ENCODE data around the gene TNFAIP3. TPM values are rescaled to one million over a fixed set of nuclear protein-coding genes. Genes with fewer than 3 reads are reported as not detected.

Gene TNFAIP3
- total and polyA plus RNA-seq, 2 of the 4 experiments (the other 2 are of a cell fraction) = 5.0 to 14.2 TPM

DNA sequence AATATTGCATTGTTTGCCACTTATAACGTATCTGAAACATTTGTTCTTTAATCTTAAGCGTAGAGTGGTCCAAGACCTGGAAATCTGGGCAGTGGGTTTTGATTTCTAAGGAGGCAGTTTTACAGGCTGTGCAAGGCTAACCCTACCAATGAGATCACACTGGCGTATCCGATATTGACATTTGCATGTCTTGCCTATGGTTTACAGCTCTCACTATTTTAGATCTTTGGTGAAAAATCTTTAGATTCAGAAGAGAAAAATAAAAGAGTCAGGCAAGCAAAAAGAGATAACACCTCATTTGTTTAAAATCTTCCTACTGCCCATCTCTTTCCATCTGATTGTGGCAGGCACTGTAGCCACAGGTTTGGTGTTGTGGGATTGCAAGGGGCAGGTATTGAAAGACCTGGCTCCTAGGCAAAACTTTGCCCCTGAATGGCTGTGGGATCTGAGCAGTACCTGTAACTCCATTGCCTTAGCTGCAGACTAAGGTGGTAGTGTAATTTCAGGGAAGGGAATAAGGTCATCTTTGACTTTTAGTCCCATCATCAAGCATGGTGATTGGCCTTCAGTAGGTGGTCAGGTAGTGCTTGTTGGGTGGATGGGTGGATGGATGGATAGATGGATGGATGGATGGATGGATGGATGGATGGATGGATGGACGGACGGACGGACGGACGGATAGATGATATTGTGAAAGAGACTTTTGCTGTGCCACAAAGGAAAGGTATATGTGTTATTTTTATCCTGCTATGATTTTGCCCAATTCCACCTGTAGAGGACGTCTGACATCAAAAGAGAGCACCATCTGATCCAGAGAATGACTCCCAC lies 1.9 kb downstream of the TNFAIP3 start:
- Histone ChIP-seq H2AK9ac (replicated peaks; ENCODE audit: low read depth, low read length, poor library complexity) (no peak overlapping the region), H4K91ac (ENCODE audit: insufficient read depth, low read depth, low read length) (no peak overlapping the region), H3K23ac (ENCODE audit: low read depth, low read length) (0 out of 2 replicates have a peak overlapping the region, but pooled peaks have one; percentile 5), H2AK5ac (ENCODE audit: low read depth, low read length) (peak overlapping the region; percentile 23; the same call in 1 of the 2 replicates), H3K18ac (ENCODE audit: low read depth, low read length) (peak overlapping the region; percentile 54; the same call in 1 of the 2 replicates), H2AFZ (replicated peaks; ENCODE audit: low read length, poor library complexity) (no peak overlapping the region), H3K36me3 (ENCODE audit: control insufficient read depth, insufficient read depth, low read length) (peaks cover 4% of the 10 kb centered on the region; the same call in 1 of the 2 replicates), H2BK20ac (ENCODE audit: low read depth, low read length) (no peak overlapping the region), H3K79me1 (ENCODE audit: low read depth in 1 of 2, low read length in 2 of 2) (peaks cover 6 to 43% of the 10 kb centered on the region in 2 experiments; a peak in 3 of 4 replicates), H3K27ac (ENCODE audit: insufficient read depth, low read length) (no peak overlapping the region), H3K4me1 (ENCODE audit: control insufficient read depth, insufficient read depth, low read length) (peaks cover 14% of the 10 kb centered on the region), H3K9ac (ENCODE audit: low read depth, low read length) (peak overlapping the region; percentile 6; the same call in 1 of the 2 replicates), H3K9me3 (ENCODE audit: control insufficient read depth, insufficient read depth, low read length) (no peaks in the 10 kb centered on the region), H3K14ac (replicated peaks; ENCODE audit: low read depth, low read length) (no peak overlapping the region), H4K8ac (ENCODE audit: low read depth in 2 of 2, low read length in 2 of 2) (no peak overlapping the region), H4K20me1 (ENCODE audit: insufficient read depth, low read length) (0 out of 2 replicates have a peak, but pooled peaks cover 6% of the 10 kb centered on the region), H4K5ac (ENCODE audit: low read depth, low read length) (no peak overlapping the region; the same call in 1 of the 2 replicates), H2BK5ac (ENCODE audit: low read depth, low read length, poor library complexity, severe bottlenecking) (no peak overlapping the region), H3K4ac (ENCODE audit: low read depth, low read length) (no peak overlapping the region), H3K27me3 (ENCODE audit: control insufficient read depth, insufficient read depth, low read length) (no peaks in the 10 kb centered on the region), H3K9me1 (ENCODE audit: insufficient read depth, low read length) (0 out of 2 replicates have a peak, but pooled peaks cover 5% of the 10 kb centered on the region), H3K4me2 (ENCODE audit: low read depth, low read length) (peak overlapping the region; percentile 94), H3K56ac (ENCODE audit: extremely low read depth, insufficient read depth, low read length) (no peak overlapping the region), H2BK120ac (ENCODE audit: low read depth, low read length) (no peak overlapping the region), H3K4me3 (ENCODE audit: insufficient read depth, low read depth, low read length) (peak overlapping the region; percentile 88), H2BK15ac (ENCODE audit: low read depth, low read length) (no peak overlapping the region)
- POLR2A ChIA-PET (ENCODE audit: unreplicated experiment) = no interaction called here
- BruUV-seq (replicated peaks) = TSS peak; percentile 46
- dilution Hi-C loops (cut with HindIII; ENCODE audit: low sequenced_read_pairs, unreplicated experiment) = no loop called here
- no peak for ATAC-seq (ENCODE audit: low read depth)
- in situ Hi-C loops (cut with MboI; ENCODE audit: low sequenced_read_pairs) = loop anchor here (5.0 to 10.0 kb wide), 2 partner anchors 162 to 236 kb away; partner anchors contain the start of gene PERP
- intact Hi-C loops (cut with micrococcal nuclease) = loop anchor here (5.0 kb wide), 1 partner anchor 238 kb away; the partner anchor contains the start of gene PERP
- CTCF ChIA-PET = interaction anchor here (2.1 kb wide), 1 partner anchor 76 kb away, joined by 10 read pairs; no protein-coding TSS in a partner anchor
- no peak for DNase-seq
- WGBS, 2 experiments (ENCODE audit: extremely low coverage in 2 of 2, insufficient read length in 1 of 2) = 20% methylated on average over 1 of the region's 10 CpGs; no CpG with 5 or more reads in 1 of the 2 experiments
- TF ChIP-seq BHLHE40 (IDR thresholded peaks at IDR 0.05; ENCODE audit: low read depth, low read length) (no peak), ELK1 (IDR thresholded peaks at IDR 0.05; ENCODE audit: borderline replicate concordance, low read depth, low read length) (no peak), POLR2A (IDR thresholded peaks at IDR 0.05; ENCODE audit: low read depth, low read length) (no peak), SMC3 (IDR thresholded peaks at IDR 0.05; ENCODE audit: low read depth, low read length) (no peak), FOS (IDR thresholded peaks at IDR 0.05; ENCODE audit: low read depth, low read length) (no peak), MAFK (IDR thresholded peaks at IDR 0.05; ENCODE audit: low read depth, low read length) (no peak), MAZ (IDR thresholded peaks at IDR 0.05; ENCODE audit: borderline replicate concordance, low read depth, low read length) (no peak), RCOR1 (IDR thresholded peaks at IDR 0.05; ENCODE audit: insufficient replicate concordance, low read length) (no peak), CEBPB (IDR thresholded peaks at IDR 0.05; ENCODE audit: low read depth, low read length) (no peak), NFE2L2 (IDR thresholded peaks at IDR 0.05; ENCODE audit: low read depth, low read length) (no peak), RFX5 (IDR thresholded peaks at IDR 0.05; ENCODE audit: low read depth, low read length) (no peak)
- TF ChIP-seq, protein P1, sequence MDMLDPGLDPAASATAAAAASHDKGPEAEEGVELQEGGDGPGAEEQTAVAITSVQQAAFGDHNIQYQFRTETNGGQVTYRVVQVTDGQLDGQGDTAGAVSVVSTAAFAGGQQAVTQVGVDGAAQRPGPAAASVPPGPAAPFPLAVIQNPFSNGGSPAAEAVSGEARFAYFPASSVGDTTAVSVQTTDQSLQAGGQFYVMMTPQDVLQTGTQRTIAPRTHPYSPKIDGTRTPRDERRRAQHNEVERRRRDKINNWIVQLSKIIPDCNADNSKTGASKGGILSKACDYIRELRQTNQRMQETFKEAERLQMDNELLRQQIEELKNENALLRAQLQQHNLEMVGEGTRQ (IDR thresholded peaks at IDR 0.05; ENCODE audit: low read depth, low read length) = no peak
- TF ChIP-seq, protein P2, sequence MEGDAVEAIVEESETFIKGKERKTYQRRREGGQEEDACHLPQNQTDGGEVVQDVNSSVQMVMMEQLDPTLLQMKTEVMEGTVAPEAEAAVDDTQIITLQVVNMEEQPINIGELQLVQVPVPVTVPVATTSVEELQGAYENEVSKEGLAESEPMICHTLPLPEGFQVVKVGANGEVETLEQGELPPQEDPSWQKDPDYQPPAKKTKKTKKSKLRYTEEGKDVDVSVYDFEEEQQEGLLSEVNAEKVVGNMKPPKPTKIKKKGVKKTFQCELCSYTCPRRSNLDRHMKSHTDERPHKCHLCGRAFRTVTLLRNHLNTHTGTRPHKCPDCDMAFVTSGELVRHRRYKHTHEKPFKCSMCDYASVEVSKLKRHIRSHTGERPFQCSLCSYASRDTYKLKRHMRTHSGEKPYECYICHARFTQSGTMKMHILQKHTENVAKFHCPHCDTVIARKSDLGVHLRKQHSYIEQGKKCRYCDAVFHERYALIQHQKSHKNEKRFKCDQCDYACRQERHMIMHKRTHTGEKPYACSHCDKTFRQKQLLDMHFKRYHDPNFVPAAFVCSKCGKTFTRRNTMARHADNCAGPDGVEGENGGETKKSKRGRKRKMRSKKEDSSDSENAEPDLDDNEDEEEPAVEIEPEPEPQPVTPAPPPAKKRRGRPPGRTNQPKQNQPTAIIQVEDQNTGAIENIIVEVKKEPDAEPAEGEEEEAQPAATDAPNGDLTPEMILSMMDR (conservative IDR thresholded peaks at IDR 0.05; ENCODE audit: low read depth, low read length) = no peak
